Stimulated activated CD4-positive, alpha-beta T cell treated with anti-CD3 and anti-CD28 coated beads, Interleukin-15, amount 100 ng/mL, for 1 hour (primary cell): ENCODE measurements around the gene PTAR1.

Experiments used
- DNase-seq, 2 donors: peaks; one replicate each; pipeline ENCODE4 v3.0.0-alpha.2; 2020; ENCODE audit warnings: low read depth in 1 of 2, low spot score in 1 of 2

PTAR1 gene

GRCh38 chr9:69753830-69754229 lies 6.0 kb downstream of the PTAR1 start:
- no peak for DNase-seq

- no peak for DNase-seq
Observed at GRCh38 chr9:69750085-69750484, 9.7 kb downstream of the PTAR1 start.

DNA sequence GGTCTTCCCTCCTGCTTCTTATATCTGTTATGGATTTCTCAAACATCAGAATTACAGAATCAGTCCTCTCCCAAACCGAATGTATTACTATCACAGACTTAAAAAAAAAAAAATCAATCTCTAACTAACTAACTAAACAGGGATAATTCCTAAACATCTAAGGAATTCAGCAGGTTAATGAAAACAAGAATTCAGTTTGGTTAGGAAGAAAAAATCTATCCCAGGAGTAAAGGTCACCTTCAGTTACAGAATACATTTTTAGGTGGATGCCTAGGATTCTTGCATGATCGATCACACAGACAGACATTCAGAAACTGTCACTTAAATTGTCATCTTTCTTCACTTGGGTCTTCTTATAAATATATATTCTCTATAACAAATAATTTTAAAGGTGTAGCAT lies 11.5 kb downstream of the PTAR1 start:
- no peak for DNase-seq

- DNase-seq: no peak
Observed at GRCh38 chr9:69746859-69747560, 12.8 kb downstream of the PTAR1 start.

DNA sequence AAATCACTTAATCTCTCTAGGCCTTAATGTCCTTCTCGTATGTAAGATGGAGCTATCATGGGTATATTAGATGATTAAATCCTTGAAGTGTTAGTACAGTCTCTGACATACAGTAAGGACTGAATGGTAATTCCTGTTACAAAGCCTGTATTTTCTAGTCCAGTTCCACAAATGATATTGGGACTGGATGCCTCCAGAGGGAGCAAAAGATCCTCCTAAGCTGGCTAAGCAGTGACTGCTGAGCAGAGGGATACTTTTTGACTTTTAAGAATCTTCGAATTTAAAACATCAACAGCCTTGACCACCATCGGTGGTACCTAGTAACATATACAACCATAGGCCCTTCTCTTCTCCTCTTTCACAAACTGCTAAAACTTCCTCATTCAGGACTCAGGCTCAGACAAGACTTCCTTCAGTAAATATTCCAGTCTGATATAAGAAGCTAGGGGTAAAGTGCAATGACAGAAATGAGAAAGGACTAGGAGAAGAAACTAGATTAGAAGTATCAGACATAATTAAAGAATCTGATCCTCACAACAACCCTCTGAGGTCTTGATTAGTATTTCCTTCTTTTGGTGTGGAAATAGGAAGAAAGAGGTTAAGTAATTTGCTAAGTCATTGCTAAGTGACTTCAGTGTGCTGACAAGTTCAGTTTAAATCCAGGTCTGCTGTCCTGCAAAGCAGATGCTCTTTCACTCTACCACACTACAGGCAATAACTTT lies 13.9 kb downstream of the PTAR1 start:
- DNase-seq: no peak

DNA sequence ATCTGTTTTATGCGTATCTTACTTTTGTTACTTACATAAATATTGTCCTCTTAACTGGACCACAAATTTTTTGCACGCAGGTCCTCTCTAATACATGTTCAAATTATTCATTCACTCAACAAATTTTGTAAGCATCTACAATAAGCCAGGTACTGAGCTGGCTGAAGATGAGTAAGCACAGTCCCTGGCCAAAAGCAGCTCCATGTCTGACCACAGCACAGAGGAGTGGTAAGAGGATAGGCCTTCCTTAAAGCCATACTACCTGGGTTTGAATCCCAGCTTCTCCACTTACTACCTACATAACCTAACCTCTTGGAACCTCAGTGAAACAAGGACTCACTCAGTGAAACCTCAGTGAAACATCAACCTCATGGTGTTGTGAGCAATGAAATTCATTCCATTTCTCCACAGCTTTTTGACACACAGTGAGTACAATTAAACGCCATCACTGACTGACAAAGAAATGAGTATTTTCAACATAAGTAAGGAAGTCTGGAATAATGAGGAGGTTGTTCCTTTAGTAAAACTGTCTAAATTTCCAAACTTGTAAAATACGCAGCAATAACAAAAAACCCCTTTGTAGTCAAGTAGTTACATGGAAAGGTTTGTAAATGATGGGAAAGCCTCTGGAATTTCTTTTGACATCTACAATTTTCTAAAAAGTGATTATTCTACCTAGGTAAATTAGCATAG lies 15.0 kb downstream of the PTAR1 start:
- no peak for DNase-seq

- no peak for DNase-seq
Observed at GRCh38 chr9:69743930-69744329, 15.9 kb downstream of the PTAR1 start.

DNA sequence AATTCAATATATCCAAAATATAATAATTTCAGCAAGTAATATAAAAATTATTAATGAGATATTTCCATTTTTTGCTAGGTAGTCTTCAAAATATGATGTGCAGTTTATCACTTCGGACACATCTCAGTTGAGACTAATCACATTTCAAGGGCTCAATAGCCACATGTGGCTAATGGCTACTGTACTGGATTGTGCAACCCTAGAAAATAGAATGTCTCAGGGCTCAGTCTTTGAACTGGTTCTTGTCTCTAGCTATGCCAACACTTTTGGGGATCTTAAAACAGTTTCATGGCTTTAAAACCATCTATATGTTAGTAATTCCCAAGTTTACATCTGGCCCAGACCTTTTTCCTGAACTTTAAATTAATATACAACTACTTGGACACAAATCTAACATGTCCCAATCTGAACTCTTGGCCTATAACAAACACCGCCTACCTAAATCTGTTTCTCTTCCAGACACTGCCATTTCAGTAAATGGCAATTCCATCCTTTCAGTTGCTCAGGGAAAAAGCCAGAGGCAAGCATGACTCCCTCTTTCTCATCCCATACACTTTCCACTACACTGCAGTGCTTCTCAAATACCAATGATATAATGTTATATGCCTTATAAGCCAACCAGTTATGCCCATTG lies 18.8 kb downstream of the PTAR1 start:
- DNase-seq: no peak

DNA sequence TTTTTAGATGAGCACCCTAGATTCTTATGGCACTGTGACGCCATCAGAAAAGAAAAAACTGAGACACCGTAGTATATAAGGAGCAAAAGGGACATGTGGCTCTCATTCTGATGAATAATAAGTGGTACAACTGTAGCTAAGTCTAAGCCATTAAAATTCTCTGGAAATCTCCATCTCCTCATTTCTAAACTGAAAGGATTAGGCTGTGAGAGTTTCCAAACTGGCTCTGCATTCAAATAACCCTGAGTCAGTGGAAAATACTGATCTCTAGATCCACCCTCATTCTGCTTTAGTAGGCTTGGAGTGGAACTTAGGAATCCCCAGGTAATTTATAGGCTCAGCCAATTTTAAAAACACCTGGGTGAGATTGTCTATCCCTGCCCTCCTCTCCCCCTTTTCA lies 28.5 kb downstream of the PTAR1 start:
- DNase-seq: no peak

DNA sequence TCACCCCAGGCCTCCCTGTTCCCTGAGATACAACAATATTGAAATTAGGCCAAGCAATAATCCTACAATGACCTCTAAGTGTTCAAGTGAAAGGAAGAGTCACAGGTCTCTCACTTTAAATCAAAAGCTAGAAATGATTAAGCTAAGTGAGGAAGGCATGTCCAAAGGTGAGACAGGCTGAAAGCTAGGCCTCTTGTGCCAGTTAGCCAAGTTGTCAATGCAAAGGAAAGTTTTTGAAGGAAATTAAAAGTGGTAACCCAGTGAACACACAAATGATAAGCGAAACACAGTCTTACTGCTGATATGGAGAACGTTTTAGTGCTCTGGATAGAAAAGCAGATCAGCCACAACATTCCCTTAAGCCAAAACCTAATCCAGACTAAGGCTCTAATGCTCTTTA lies 39.8 kb downstream of the PTAR1 start:
- DNase-seq: no peak

DNA sequence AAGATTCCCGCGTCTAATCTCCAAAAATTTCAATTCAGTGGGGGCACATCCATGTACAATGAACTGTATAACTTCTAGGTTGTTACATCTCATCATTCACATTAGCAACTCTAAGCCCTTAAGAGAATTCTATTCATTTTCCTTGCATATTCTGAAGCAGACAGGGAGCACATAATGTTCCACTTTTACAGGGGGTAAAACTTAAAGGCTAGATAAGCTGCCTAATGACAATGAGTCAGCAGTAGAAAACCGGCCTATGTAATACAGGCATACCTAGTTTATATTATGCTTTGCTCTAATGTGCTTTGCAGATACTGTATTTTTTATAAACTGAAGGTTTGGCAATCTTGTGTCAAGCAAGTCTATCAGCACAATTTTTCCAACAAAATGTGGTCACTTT lies 40.4 kb downstream of the PTAR1 start:
- no peak for DNase-seq

DNA sequence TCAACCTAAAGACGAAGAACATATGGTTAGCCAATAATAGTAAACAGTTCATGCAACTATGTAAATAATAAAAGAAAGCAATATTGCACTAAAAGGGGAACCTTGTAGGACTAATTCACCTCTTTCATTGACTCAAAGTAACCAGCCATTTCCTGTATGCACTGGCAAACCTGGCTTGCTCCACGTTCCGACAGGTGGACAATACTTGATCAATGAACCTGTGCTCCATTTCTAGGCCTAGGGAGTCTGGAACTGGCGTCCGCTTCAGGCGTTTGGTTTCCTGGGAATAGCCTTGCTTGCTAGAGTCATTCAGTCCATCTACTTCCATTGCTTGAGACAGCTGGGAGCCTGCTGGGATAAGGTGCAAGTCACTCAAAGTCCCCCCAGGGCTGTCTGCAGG lies 41.6 kb downstream of the PTAR1 start:
- no peak for DNase-seq

- DNase-seq: no peak
Observed at GRCh38 chr9:69715825-69716224, 44.0 kb downstream of the PTAR1 start.

GRCh38 chr9:69715096-69715495 lies 44.7 kb downstream of the PTAR1 start:
- DNase-seq: no peak

DNA sequence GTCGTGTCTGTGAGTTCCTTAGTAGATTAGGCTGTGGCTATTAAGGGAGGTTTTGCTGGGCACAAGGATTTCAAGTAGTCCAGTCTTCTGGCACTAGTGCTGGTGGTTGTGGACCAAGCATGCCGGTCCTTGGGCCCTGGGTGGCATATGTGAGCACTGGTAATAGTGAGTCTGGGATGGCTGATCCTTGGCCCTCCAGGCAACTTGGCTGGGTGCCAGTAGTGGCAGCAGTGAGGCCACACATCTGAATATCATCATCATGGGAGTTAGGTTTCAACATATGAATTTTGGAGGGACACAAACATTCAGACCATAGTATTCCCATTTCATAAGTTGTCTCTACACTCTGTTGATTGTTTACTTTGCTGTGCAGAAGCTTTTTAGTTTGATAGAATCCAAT lies 62.3 kb downstream of the PTAR1 start:
- no peak for DNase-seq

GRCh38 chr9:69696802-69697201 lies 63.0 kb downstream of the PTAR1 start:
- no peak for DNase-seq

GRCh38 chr9:69689991-69690538 lies 69.7 kb downstream of the PTAR1 start:
- no peak for DNase-seq

DNA sequence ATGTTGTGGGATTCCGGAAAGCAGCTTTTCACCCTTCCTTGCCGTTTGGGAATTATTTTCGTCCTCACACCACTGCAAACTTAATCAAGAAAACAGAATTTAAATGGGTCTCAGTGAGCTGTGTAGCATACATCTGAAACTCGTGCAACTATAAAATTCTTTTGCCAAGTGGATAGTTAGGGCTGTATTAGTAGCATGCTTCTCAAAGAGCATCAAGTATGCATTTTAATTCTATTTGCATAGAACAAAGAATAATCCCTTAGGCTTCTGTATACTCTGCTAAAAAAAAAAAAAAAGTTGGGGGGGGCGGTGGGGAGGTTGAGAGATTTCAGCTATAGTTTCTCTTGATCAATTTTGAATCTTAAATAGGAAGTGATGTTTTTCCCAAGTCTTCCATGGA lies 75.9 kb downstream of the PTAR1 start:
- DNase-seq: no peak

- no peak for DNase-seq
Observed at GRCh38 chr9:69678843-69679538, 80.8 kb downstream of the PTAR1 start.

GRCh38 chr9:69677931-69678330 lies 81.9 kb downstream of the PTAR1 start:
- no peak for DNase-seq

- DNase-seq: no peak
Observed at GRCh38 chr9:69675563-69675962, 84.2 kb downstream of the PTAR1 start.
